ENCODE measurements around the gene ADCY5. TPM values are rescaled to one million over a fixed set of nuclear protein-coding genes. Genes with fewer than 3 reads are reported as not detected.

Gene ADCY5
- total RNA-seq, 2 donors from 2014 or later, result 3.9 to 5.2 TPM

DNA sequence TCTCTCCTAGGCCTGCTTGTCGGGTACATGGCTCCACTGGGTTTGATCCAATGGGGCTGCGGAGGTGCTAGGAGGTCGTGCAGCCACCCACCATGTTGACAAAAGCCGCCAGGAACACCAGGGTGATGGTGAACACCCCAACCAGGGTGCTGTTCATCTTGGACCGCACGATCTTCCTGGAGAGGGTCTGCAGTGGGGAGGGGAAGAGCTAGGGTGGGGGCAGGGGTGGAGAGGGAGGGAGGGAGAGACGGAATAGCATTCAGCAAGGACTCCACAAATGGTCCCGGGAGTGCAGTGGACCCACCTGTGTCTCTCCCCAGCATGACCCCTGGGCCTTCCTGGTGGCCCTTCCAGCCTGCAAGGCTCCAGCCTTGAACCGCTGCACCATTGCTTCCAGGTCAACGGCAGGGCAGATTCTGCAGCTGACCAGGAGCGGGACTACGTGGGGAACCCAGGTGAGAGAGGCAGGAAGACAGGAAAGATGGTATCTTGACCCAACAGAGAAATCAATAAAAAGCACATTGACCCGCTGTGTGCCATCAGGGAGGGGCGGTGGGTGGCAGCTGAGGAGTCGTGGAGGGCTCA is 144.8 kb downstream of the ADCY5 start:
- Mint-ChIP-seq H3K4me3 (no peak overlapping the region), H3K9me3 (no peaks in the 10 kb centered on the region), H3K36me3 (ENCODE audit: low read depth) (peaks cover 14% of the 10 kb centered on the region), H3K27ac (no peak overlapping the region), H3K27me3 (ENCODE audit: insufficient read depth) (no peaks in the 10 kb centered on the region), H3K4me1 (no peaks in the 10 kb centered on the region)
- no peaks in the 10 kb centered on the region for H3K4me1 ChIP-seq (ENCODE audit: control insufficient read depth, insufficient read depth, low read length)
- H3K27me3 ChIP-seq (ENCODE audit: control insufficient read depth, insufficient read depth, low read length, poor library complexity, severe bottlenecking), result no peaks in the 10 kb centered on the region
- TF ChIP-seq, protein P1, sequence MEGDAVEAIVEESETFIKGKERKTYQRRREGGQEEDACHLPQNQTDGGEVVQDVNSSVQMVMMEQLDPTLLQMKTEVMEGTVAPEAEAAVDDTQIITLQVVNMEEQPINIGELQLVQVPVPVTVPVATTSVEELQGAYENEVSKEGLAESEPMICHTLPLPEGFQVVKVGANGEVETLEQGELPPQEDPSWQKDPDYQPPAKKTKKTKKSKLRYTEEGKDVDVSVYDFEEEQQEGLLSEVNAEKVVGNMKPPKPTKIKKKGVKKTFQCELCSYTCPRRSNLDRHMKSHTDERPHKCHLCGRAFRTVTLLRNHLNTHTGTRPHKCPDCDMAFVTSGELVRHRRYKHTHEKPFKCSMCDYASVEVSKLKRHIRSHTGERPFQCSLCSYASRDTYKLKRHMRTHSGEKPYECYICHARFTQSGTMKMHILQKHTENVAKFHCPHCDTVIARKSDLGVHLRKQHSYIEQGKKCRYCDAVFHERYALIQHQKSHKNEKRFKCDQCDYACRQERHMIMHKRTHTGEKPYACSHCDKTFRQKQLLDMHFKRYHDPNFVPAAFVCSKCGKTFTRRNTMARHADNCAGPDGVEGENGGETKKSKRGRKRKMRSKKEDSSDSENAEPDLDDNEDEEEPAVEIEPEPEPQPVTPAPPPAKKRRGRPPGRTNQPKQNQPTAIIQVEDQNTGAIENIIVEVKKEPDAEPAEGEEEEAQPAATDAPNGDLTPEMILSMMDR (conservative IDR thresholded peaks at IDR 0.05), result no peak
- H3K27ac ChIP-seq (ENCODE audit: low read depth, low read length), result no peak overlapping the region
- no peak overlapping the region for H3K4me3 ChIP-seq (ENCODE audit: low read length)
- no peaks in the 10 kb centered on the region for H3K36me3 ChIP-seq (ENCODE audit: control insufficient read depth, insufficient read depth, low read length)
- no peaks in the 10 kb centered on the region for H3K9me3 ChIP-seq (ENCODE audit: control insufficient read depth, low read length)
- DNase-seq, result no peak
- WGBS, 2 experiments (ENCODE audit: insufficient coverage in 1 of 2, insufficient read length in 1 of 2), result 92 to 93% methylated on average over 13 to 15 of the region's 15 CpGs
- no peak overlapping the region for H3K9ac ChIP-seq (ENCODE audit: extremely low read depth, low read length, poor library complexity, severe bottlenecking)

- Histone ChIP-seq H3K36me3 (ENCODE audit: control insufficient read depth, insufficient read depth, low read length) (no peaks in the 10 kb centered on the region), H3K9me3 (ENCODE audit: control insufficient read depth, low read length) (no peaks in the 10 kb centered on the region), H3K4me1 (ENCODE audit: control insufficient read depth, insufficient read depth, low read length) (no peaks in the 10 kb centered on the region), H3K27ac (ENCODE audit: low read depth, low read length) (no peak overlapping the region), H3K9ac (ENCODE audit: extremely low read depth, low read length, poor library complexity, severe bottlenecking) (no peak overlapping the region), H3K4me3 (ENCODE audit: low read length) (no peak overlapping the region), H3K27me3 (ENCODE audit: control insufficient read depth, insufficient read depth, low read length, poor library complexity, severe bottlenecking) (no peaks in the 10 kb centered on the region)
- Mint-ChIP-seq H3K27ac (no peak overlapping the region), H3K27me3 (ENCODE audit: insufficient read depth) (no peaks in the 10 kb centered on the region), H3K4me1 (no peaks in the 10 kb centered on the region), H3K36me3 (ENCODE audit: low read depth) (peaks cover 12% of the 10 kb centered on the region), H3K4me3 (no peak overlapping the region), H3K9me3 (no peaks in the 10 kb centered on the region)
- no peak for DNase-seq
- WGBS, 2 experiments (ENCODE audit: insufficient coverage in 1 of 2, insufficient read length in 1 of 2), result 93 to 100% methylated on average over 4 to 14 of the region's 14 CpGs
- TF ChIP-seq, protein P1 (conservative IDR thresholded peaks at IDR 0.05), result no peak
Observed at GRCh38 chr3:123302961-123303360, 145.9 kb downstream of the ADCY5 start.

- Mint-ChIP-seq H3K9me3 (no peaks in the 10 kb centered on the region), H3K27me3 (ENCODE audit: insufficient read depth) (no peaks in the 10 kb centered on the region), H3K4me3 (no peak overlapping the region), H3K4me1 (no peaks in the 10 kb centered on the region), H3K36me3 (ENCODE audit: low read depth) (peaks cover 12% of the 10 kb centered on the region), H3K27ac (no peak overlapping the region)
- H3K4me1 ChIP-seq (ENCODE audit: control insufficient read depth, insufficient read depth, low read length), result no peaks in the 10 kb centered on the region
- no peaks in the 10 kb centered on the region for H3K36me3 ChIP-seq (ENCODE audit: control insufficient read depth, insufficient read depth, low read length)
- H3K9me3 ChIP-seq (ENCODE audit: control insufficient read depth, low read length), result no peaks in the 10 kb centered on the region
- TF ChIP-seq, protein P1 (conservative IDR thresholded peaks at IDR 0.05), result no peak
- no peak overlapping the region for H3K27ac ChIP-seq (ENCODE audit: low read depth, low read length)
- 76 to 85% methylated on average over 3 to 4 of the region's 4 CpGs for WGBS, 2 experiments (ENCODE audit: insufficient coverage in 1 of 2, insufficient read length in 1 of 2)
- no peak for DNase-seq
- no peak overlapping the region for H3K4me3 ChIP-seq (ENCODE audit: low read length)
- no peak overlapping the region for H3K9ac ChIP-seq (ENCODE audit: extremely low read depth, low read length, poor library complexity, severe bottlenecking)
- H3K27me3 ChIP-seq (ENCODE audit: control insufficient read depth, insufficient read depth, low read length, poor library complexity, severe bottlenecking), result no peaks in the 10 kb centered on the region
Observed at GRCh38 chr3:123301331-123302184, 147.3 kb downstream of the ADCY5 start.
